GM12891 (cell line): ENCODE measurements around the gene AP1G1.

Source experiments
- PAX5 ChIP-seq: IDR thresholded peaks from 2 replicates; pipeline ENCODE4 v1.6.1; 2011; ENCODE audit warnings: low read length, moderate library complexity, mild to moderate bottlenecking; ENCODE audit not compliant: insufficient read depth, severe bottlenecking
- POLR2A ChIP-seq: IDR thresholded peaks from 2 replicates; pipeline ENCODE4 v1.6.1; 2011; ENCODE audit warnings: low read depth, low read length, control low read depth
- POLR2AphosphoS5 ChIP-seq: IDR thresholded peaks from 2 replicates; pipeline ENCODE4 v1.6.1; 2011; ENCODE audit warnings: low read depth, low read length, control low read depth
- SPI1 ChIP-seq: IDR thresholded peaks from 2 replicates; pipeline ENCODE4 v1.6.1; 2011; ENCODE audit warnings: low read depth, low read length, control low read depth
- TAF1 ChIP-seq: IDR thresholded peaks from 2 replicates; pipeline ENCODE4 v1.6.1; 2011; ENCODE audit warnings: low read depth, low read length, control low read depth

GRCh38 chr16:71712501-71712900, 96.1 kb downstream of the AP1G1 start:
- TF ChIP-seq POLR2AphosphoS5 = no peak
- no peak for TF ChIP-seq TAF1
- TF ChIP-seq SPI1 = no peak
- no peak for TF ChIP-seq POLR2A
- TF ChIP-seq PAX5 = no peak
